Panc1 (cell line): ENCODE results near the gene TIGIT.

Source experiments
- POLR2AphosphoS5 ChIP-seq: IDR thresholded peaks from 2 replicates; pipeline ENCODE4 v1.6.1; 2012; ENCODE audit warnings: mild to moderate bottlenecking, low read depth, low read length, moderate library complexity
- TF ChIP-seq, protein P1 (sequence below): fragments of 450-650 bp; IDR thresholded peaks from 2 replicates; pipeline ENCODE4 v1.5.1; 2017; ENCODE audit warnings: mild to moderate bottlenecking
- TF ChIP-seq, protein P2 (sequence below), 2 experiments: IDR thresholded peaks; 2 replicates each; pipeline ENCODE4 v1.6.1; 2011 to 2012; ENCODE audit warnings: low read depth in 2 of 2, control low read depth in 1 of 2, low read length in 1 of 2, mild to moderate bottlenecking in 1 of 2, moderate library complexity in 1 of 2; ENCODE audit not compliant: insufficient read depth in 1 of 2

DNA sequence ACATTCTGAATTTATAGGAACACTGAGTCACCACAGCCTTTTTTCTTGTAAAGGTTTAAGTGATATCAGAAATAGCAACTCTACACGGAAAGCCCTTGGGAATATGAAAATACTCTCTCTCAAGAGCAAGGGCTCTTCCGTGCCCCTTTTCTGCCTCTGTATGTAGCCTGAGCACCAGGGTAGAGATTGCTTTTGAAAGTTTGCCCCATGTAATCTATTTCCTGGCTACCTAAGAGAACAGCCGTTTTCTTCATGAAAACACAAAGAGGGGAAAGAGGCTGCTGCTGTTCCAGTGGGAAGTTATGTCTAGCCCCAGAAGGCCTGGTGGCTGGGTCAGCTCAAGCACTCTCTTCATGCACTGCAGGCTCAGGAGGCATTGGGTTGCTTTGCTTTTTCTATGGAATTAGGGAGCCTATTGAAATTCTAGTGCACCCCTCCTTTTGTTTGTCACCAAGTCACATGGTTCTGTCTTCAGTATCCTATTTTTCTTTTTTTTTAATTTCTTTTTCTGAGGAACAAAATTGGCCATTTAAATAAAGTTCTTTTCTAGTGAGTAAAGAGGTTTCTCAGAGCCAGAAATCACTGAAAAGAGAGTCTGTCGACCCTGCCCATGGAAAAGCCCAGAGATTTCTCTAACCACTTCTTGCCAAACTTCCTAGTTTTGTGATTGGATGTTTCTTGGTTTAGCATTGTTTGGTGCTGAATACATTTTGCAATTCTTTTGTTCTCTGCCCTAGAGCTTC is 39.5 kb downstream of the TIGIT start:
- TF ChIP-seq, protein P1, sequence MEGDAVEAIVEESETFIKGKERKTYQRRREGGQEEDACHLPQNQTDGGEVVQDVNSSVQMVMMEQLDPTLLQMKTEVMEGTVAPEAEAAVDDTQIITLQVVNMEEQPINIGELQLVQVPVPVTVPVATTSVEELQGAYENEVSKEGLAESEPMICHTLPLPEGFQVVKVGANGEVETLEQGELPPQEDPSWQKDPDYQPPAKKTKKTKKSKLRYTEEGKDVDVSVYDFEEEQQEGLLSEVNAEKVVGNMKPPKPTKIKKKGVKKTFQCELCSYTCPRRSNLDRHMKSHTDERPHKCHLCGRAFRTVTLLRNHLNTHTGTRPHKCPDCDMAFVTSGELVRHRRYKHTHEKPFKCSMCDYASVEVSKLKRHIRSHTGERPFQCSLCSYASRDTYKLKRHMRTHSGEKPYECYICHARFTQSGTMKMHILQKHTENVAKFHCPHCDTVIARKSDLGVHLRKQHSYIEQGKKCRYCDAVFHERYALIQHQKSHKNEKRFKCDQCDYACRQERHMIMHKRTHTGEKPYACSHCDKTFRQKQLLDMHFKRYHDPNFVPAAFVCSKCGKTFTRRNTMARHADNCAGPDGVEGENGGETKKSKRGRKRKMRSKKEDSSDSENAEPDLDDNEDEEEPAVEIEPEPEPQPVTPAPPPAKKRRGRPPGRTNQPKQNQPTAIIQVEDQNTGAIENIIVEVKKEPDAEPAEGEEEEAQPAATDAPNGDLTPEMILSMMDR: no peak
- no peak for TF ChIP-seq POLR2AphosphoS5
- TF ChIP-seq, protein P2, sequence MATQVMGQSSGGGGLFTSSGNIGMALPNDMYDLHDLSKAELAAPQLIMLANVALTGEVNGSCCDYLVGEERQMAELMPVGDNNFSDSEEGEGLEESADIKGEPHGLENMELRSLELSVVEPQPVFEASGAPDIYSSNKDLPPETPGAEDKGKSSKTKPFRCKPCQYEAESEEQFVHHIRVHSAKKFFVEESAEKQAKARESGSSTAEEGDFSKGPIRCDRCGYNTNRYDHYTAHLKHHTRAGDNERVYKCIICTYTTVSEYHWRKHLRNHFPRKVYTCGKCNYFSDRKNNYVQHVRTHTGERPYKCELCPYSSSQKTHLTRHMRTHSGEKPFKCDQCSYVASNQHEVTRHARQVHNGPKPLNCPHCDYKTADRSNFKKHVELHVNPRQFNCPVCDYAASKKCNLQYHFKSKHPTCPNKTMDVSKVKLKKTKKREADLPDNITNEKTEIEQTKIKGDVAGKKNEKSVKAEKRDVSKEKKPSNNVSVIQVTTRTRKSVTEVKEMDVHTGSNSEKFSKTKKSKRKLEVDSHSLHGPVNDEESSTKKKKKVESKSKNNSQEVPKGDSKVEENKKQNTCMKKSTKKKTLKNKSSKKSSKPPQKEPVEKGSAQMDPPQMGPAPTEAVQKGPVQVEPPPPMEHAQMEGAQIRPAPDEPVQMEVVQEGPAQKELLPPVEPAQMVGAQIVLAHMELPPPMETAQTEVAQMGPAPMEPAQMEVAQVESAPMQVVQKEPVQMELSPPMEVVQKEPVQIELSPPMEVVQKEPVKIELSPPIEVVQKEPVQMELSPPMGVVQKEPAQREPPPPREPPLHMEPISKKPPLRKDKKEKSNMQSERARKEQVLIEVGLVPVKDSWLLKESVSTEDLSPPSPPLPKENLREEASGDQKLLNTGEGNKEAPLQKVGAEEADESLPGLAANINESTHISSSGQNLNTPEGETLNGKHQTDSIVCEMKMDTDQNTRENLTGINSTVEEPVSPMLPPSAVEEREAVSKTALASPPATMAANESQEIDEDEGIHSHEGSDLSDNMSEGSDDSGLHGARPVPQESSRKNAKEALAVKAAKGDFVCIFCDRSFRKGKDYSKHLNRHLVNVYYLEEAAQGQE (IDR thresholded peaks at IDR 0.05; ENCODE audit: insufficient read depth in 1 of 2, low read depth in 2 of 2, low read length in 1 of 2): no peak
